Neural progenitor cell (in vitro differentiated cells): ENCODE results near the gene ZYG11A. TPM values are rescaled to one million over a fixed set of nuclear protein-coding genes. Genes with fewer than 3 reads are reported as not detected.

Experiments used
- DNase-seq: peaks from one replicate; pipeline ENCODE4 v3.0.0-alpha.2; 2016; ENCODE audit warnings: low spot score
- H2AFZ ChIP-seq: fragments of 200-600 bp; sonication (generic); replicated peaks from 2 replicates; pipeline ENCODE4 v1.6.1; 2016; ENCODE audit warnings: antibody characterized with exemption
- H3F3A ChIP-seq: fragments of 200-600 bp; sonication (generic); 2 replicates; pipeline ENCODE4 v1.6.1; 2016; ENCODE audit warnings: antibody characterized with exemption, low read depth
- H3K27ac ChIP-seq: fragments of 200-600 bp; sonication (generic); 2 replicates; pipeline ENCODE4 v1.5.1; 2016; ENCODE audit warnings: mild to moderate bottlenecking
- H3K27me3 ChIP-seq: fragments of 200-600 bp; sonication (generic); 2 replicates; pipeline ENCODE4 v1.6.1; 2016; ENCODE audit warnings: mild to moderate bottlenecking, moderate library complexity
- H3K36me3 ChIP-seq: fragments of 200-600 bp; sonication (generic); 2 replicates; pipeline ENCODE4 v1.5.1; 2016
- H3K4me1 ChIP-seq: fragments of 200-600 bp; sonication (generic); 2 replicates; pipeline ENCODE4 v1.6.1; 2016; ENCODE audit warnings: mixed run types
- H3K4me2 ChIP-seq: fragments of 200-600 bp; sonication (generic); 2 replicates; pipeline ENCODE4 v1.6.1; 2016
- H3K4me3 ChIP-seq: fragments of 200-600 bp; sonication (generic); 2 replicates; pipeline ENCODE4 v1.5.1; 2016
- H3K79me2 ChIP-seq: fragments of 200-600 bp; sonication (generic); 2 replicates; pipeline ENCODE4 v1.6.1; 2016; ENCODE audit warnings: low read depth
- H3K9ac ChIP-seq: fragments of 200-600 bp; sonication (generic); 2 replicates; pipeline ENCODE4 v1.6.1; 2016
- H3K9me3 ChIP-seq: fragments of 200-600 bp; sonication (generic); 2 replicates; pipeline ENCODE4 v1.5.1; 2016; ENCODE audit warnings: low read depth
- H4K20me1 ChIP-seq: fragments of 200-600 bp; sonication (generic); 2 replicates; pipeline ENCODE4 v1.6.1; 2016; ENCODE audit warnings: low read depth
- H3K27ac Mint-ChIP-seq: 3 replicates; pipeline ENCODE4 v1.8.0; 2021; ENCODE audit warnings: mixed read lengths
- H3K27me3 Mint-ChIP-seq: 2 replicates; pipeline ENCODE4 v1.8.0; 2022; ENCODE audit warnings: low read depth, mild to moderate bottlenecking, inconsistent platforms, moderate library complexity, mixed read lengths; ENCODE audit not compliant: insufficient read depth
- H3K36me3 Mint-ChIP-seq: 3 replicates; pipeline ENCODE4 v1.8.0; 2021; ENCODE audit warnings: mixed read lengths
- H3K4me1 Mint-ChIP-seq: 3 replicates; pipeline ENCODE4 v1.8.0; 2021; ENCODE audit warnings: mixed read lengths
- H3K4me3 Mint-ChIP-seq: 3 replicates; pipeline ENCODE4 v1.8.0; 2021; ENCODE audit warnings: mild to moderate bottlenecking, moderate library complexity, mixed read lengths
- H3K9me3 Mint-ChIP-seq: 3 replicates; pipeline ENCODE4 v1.8.0; 2020; ENCODE audit warnings: mixed read lengths
- EZH2 ChIP-seq: fragments of 200-600 bp; sonication (generic); IDR thresholded peaks from 2 replicates; pipeline ENCODE4 v1.6.1; 2017; ENCODE audit warnings: antibody characterized with exemption, mild to moderate bottlenecking, moderate library complexity
- EZH2phosphoT487 ChIP-seq: fragments of 200-600 bp; sonication (generic); IDR thresholded peaks from 2 replicates; pipeline ENCODE4 v1.6.1; 2017; ENCODE audit warnings: antibody characterized with exemption
- microRNA counts: library from miRNA; unstranded; fragments of <30 nt; microRNA quantifications from one replicate; lab custom pipeline; 2016
- microRNA-seq: library from miRNA; unstranded; fragments of <30 nt; microRNA quantifications from one replicate; pipeline ENCODE4, GENCODE V29; 2016
- small RNA-seq: library from RNA; depleted of rRNA; stranded (forward); fragments of <200 nt; gene quantifications from one replicate; pipeline ENCODE3, GENCODE V24; 2015
- total RNA-seq: library from RNA; depleted of rRNA; stranded (reverse); fragments of >200 nt; gene quantifications from 2 replicates; pipeline ENCODE4 v1.2.3, GENCODE V29; 2015; ENCODE audit warnings: low replicate concordance
- TF ChIP-seq, protein P1 (sequence below): fragments of 200-600 bp; sonication (generic); IDR thresholded peaks from 2 replicates; pipeline ENCODE4 v1.5.1; 2017; ENCODE audit warnings: antibody characterized with exemption, mild to moderate bottlenecking

Gene ZYG11A
- total RNA-seq, 1 donor from 2014 or later, result 0.52 TPM

DNA sequence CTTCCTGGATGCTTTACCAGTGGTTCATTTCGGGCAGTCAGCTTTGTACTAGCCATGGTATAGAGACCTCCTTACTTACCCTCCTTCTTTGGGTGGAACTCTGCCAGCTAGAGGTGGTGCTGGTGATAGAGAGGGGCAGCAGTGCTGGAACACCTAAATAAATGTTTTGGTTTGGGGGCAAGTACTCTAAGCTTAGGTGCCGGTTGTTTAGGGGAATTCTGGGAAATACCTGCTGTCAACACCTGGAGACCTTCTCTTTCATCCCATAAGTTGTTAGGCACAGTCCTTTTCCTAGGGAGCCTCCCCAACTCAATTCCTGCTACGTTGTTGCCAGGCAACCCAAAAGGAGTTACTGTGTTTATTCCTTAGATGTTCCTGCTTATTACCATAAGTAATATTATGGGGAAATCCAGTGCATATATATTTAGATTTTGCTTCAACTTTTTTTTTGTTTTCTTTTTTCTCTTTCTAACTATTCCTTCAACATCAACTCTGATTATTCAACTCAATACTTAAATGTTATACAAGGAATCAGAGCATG, 101.4 kb downstream of the ZYG11A start:
- no peaks in the 10 kb centered on the region for H3K36me3 Mint-ChIP-seq
- Histone ChIP-seq H3K9ac (no peak overlapping the region), H3K27me3 (no peaks in the 10 kb centered on the region), H3K4me3 (no peak overlapping the region), H4K20me1 (no peaks in the 10 kb centered on the region), H3K4me2 (no peak overlapping the region), H3K79me2 (no peaks in the 10 kb centered on the region), H3K4me1 (no peaks in the 10 kb centered on the region), H3K27ac (no peak overlapping the region), H3K9me3 (no peaks in the 10 kb centered on the region), H3F3A (no peaks in the 10 kb centered on the region), H2AFZ (no peak overlapping the region), H3K36me3 (no peaks in the 10 kb centered on the region)
- no peak overlapping the region for H3K27ac Mint-ChIP-seq
- H3K4me3 Mint-ChIP-seq, result no peak overlapping the region
- TF ChIP-seq EZH2 (no peak), EZH2phosphoT487 (no peak)
- TF ChIP-seq, protein P1, sequence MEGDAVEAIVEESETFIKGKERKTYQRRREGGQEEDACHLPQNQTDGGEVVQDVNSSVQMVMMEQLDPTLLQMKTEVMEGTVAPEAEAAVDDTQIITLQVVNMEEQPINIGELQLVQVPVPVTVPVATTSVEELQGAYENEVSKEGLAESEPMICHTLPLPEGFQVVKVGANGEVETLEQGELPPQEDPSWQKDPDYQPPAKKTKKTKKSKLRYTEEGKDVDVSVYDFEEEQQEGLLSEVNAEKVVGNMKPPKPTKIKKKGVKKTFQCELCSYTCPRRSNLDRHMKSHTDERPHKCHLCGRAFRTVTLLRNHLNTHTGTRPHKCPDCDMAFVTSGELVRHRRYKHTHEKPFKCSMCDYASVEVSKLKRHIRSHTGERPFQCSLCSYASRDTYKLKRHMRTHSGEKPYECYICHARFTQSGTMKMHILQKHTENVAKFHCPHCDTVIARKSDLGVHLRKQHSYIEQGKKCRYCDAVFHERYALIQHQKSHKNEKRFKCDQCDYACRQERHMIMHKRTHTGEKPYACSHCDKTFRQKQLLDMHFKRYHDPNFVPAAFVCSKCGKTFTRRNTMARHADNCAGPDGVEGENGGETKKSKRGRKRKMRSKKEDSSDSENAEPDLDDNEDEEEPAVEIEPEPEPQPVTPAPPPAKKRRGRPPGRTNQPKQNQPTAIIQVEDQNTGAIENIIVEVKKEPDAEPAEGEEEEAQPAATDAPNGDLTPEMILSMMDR, result no peak
- H3K9me3 Mint-ChIP-seq, result no peaks in the 10 kb centered on the region
- peaks cover 2% of the 10 kb centered on the region for H3K4me1 Mint-ChIP-seq
- no peak for DNase-seq
- peaks cover 2% of the 10 kb centered on the region for H3K27me3 Mint-ChIP-seq

- no peaks in the 10 kb centered on the region for H3K36me3 Mint-ChIP-seq
- H3F3A ChIP-seq, result no peaks in the 10 kb centered on the region
- DNase-seq, result no peak
- no peaks in the 10 kb centered on the region for H3K9me3 Mint-ChIP-seq
- H3K9me3 ChIP-seq, result no peaks in the 10 kb centered on the region
- H3K4me1 ChIP-seq, result no peaks in the 10 kb centered on the region
- H3K4me2 ChIP-seq, result no peak overlapping the region
- H3K27ac Mint-ChIP-seq, result no peak overlapping the region
- H3K79me2 ChIP-seq, result no peaks in the 10 kb centered on the region
- H3K27me3 Mint-ChIP-seq, result peaks cover 2% of the 10 kb centered on the region
- TF ChIP-seq, protein P1, result no peak
- TF ChIP-seq EZH2 (no peak), EZH2phosphoT487 (no peak)
- H2AFZ ChIP-seq, result no peak overlapping the region
- no peak overlapping the region for H3K4me3 ChIP-seq
- H3K9ac ChIP-seq, result no peak overlapping the region
- peaks cover 2% of the 10 kb centered on the region for H3K4me1 Mint-ChIP-seq
- H3K27me3 ChIP-seq, result no peaks in the 10 kb centered on the region
- H3K4me3 Mint-ChIP-seq, result no peak overlapping the region
- no peaks in the 10 kb centered on the region for H4K20me1 ChIP-seq
- H3K36me3 ChIP-seq, result no peaks in the 10 kb centered on the region
- no peak overlapping the region for H3K27ac ChIP-seq
Measured at GRCh38 chr1:52944566-52944965, 102.0 kb downstream of the ZYG11A start.

MicroRNA genes within 50 kb of the gene (microRNA counts, 767-probe panel; counts per million panel counts)
- microRNA hsa-miR-1273f (lab: Ali Mortazavi, UCI) (460 counts per million, percentile 90 among the panel's probes with 10 or more counts), microRNA hsa-miR-1273g-5p (lab: Ali Mortazavi, UCI) (460 counts per million, percentile 90 among the panel's probes with 10 or more counts)

Small RNA genes within 50 kb of the gene (microRNA-seq; reads per million reads assigned to microRNA genes)
- gene MIR1273F (not detected), gene MIR1273G (not detected), gene MIR5095 (not detected)

Small RNA genes within 50 kb of the gene (small RNA-seq; reads per million reads assigned to genes)
- not detected for gene AC099677.1
- gene AC099677.2, result not detected
- gene MIR1273F, result not detected
- gene MIR1273G, result not detected
- not detected for gene MIR5095
- gene RNU6-969P, result not detected

Other genes starting within 250 kb of the ZYG11A start
- 21.9 and 31.6 TPM in 2 replicates for gene GPX7, start 240.4 kb upstream of the ZYG11A start, total RNA-seq
- 0.11 and 0.87 TPM in 2 replicates for gene SHISAL2A, start 209.6 kb upstream of the ZYG11A start, total RNA-seq
- gene COA7, start 144.4 kb upstream of the ZYG11A start, total RNA-seq, result 10.9 and 13.0 TPM in 2 replicates
- 36.3 and 39.5 TPM in 2 replicates for gene ZYG11B, start 116.3 kb upstream of the ZYG11A start, total RNA-seq
- gene ECHDC2, start 79.0 kb downstream of the ZYG11A start, total RNA-seq, result 7.6 and 10.7 TPM in 2 replicates
- 71.1 and 101 TPM in 2 replicates for gene SCP2, start 84.5 kb downstream of the ZYG11A start, total RNA-seq
- 0.09 TPM in 1 of 2 replicates, not detected in the other for gene PODN, start 219.5 kb downstream of the ZYG11A start, total RNA-seq